ENCODE data around the gene TRPM8.

DNA sequence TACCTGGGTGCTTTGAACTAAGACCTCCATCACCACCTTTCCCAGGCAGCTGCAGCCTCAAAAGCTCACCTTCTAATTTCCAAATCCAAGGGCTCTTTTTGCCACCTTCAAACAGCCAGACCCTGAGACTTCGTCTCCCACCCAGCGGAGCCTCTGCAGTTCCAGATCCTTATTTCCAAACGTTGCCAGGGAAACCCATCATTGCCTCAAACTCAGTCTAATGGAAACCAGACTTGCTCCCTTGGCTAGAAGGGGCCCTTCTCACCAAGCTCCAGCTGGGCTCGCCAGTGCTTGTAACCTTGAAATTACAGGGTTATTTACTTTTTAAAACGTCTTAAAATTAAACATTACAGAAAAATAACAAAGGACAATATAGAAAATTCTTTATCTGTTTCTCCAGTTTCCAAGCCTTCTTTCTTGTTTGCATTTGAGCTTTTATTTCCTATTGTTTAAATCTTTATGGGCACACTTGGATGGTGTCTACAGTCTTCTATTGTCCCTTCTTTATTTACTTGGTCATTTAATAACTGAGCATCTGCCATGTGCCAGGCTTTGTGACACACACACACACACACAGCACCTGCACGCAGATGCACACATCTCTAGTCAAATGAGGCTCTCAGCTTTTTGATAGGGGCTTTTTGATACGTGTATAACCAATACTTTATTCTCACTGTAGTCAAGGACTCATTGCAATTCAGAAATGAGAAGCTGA is 36.1 kb downstream of the TRPM8 start:
- TF ChIP-seq CREB1 (IDR thresholded peaks at IDR 0.05; ENCODE audit: low read depth) (no peak), YY1 (IDR thresholded peaks at IDR 0.05; ENCODE audit: low read depth) (no peak), EGR1 (IDR thresholded peaks at IDR 0.05) (no peak), NFIC (IDR thresholded peaks at IDR 0.05) (no peak), EP300 (IDR thresholded peaks at IDR 0.05; ENCODE audit: borderline replicate concordance) (no peak), TCF12 (IDR thresholded peaks at IDR 0.05; ENCODE audit: low read depth) (no peak)
